NCI-H1930 (cell line): ENCODE data around the gene CLDN16.

Experiments used
- DNase-seq, 2 experiments: peaks; one replicate each; lab custom pipeline; 2025; lab: John Stamatoyannopoulos, UW

CLDN16 gene

DNA sequence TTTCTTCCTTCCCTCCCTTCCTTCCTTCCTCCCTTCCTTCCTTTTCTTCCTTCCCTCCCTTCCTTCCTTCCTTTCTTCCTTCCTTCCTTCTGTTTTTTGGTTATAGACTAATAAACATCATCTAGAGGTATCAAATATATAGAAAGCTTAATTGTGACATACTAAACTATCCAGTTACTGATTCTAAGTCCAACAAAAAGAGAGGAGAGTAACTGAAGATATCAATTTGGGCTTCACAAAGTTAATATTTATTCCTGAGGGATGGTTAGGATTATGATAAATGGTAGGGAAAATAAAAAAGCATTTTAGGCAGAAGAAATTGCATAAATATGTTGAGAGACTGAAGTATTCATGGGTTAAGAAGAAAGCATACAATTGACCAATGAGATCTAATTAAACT is 7.8 kb upstream of the CLDN16 start:
- no peak for DNase-seq

DNA sequence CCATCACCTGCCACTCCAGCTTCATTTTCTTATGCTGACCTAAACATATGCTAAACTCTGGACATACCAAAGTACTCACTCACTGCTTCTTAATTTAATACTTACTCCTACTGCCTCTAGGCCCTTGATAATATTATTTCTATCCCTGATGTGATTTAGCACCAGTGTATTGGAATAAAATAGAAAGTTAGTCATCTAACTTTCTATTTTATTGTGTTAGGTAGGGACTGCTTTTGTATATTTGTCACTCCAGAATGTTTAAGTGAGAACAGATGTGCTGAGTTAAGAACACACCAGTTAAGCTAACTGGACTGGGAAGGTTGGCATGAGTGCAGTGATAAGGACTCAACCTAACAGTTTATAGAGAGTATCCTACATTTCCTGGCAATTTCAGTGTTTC is 6.5 kb upstream of the CLDN16 start:
- no peak for DNase-seq

DNA sequence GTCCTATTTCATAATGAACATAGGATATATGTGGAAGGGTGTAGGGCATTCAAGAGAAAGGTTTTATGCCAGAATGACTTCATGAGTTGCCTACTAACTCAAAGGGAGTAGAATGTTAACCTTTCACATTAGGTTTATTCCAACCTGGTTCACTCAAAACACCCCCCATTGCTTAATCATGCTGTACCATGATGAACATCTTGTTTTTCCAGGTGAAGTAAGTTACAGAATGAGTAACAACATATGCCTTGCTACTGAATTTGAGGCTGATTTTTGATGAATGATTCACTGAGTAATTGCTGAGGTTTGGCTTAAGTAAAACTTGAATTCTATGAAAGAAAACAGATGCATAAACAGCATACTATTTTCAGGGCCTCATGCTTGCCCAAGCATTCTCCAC is 5.9 kb upstream of the CLDN16 start:
- DNase-seq = no peak

DNA sequence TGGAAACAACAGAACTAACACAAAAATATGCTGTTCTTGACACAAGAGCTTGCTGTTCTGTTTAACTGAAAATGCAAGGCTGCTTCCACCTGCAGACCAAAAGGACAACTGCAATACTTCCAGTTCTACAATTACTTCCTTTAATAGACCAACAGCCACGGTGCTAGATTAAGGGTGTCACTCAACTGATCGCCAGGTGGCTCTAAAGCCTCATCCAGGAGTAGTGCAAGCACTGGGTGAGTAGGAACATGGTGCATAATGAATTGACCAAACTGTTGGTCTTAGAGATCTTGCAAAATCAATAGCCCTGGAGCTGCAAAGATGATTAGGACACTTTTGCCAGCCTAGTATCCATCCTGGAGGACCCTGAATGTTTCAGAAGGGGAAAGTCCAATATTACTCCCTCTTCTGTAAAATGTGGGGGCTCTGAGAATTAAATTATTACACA is 3.6 kb upstream of the CLDN16 start:
- DNase-seq = no peak

DNA sequence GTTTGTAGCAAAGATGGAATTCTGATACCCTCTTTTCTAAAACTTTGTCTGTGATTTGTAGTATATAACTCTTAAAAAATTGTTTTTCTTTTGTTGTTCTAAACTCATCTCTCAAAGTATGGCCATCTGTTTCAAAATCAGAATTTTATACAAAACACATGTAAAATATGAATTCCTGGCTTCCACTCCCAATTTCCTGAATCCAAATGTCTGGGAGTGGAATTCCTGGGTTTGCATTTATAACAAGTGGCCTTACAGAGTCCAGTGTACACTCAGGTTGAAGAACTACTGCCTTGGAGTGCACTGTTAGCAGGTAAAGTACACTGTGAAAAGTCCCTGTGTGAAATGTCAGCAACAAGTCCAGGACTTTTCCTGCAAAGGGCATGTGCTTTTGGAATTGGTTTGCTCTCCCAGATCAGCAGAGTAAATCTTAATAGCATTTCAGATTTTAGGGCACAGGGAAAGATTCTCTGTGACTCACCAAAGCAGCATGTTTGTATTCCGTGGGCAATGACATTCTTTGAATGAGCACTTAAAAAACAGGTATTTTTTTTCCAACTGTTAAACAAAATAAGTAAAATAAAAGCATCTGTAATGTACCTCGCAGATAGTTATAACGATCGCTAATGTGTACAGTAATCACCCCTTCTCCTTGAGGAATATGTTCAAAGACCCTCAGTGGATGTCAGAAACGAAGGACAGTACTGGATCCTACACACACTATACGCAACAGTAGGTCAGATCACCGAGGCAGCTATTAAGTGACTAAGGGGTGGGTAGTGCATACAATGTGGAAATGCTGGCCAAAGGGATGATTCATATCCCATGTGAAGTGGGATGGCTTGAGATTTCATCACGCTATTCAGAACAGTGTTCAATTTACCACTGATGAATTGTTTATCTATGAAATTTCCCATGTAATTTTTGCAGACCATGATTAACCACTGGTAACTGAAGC is 2.0 kb upstream of the CLDN16 start:
- peak in 1 of 2 experiments; percentile 46 for DNase-seq

DNA sequence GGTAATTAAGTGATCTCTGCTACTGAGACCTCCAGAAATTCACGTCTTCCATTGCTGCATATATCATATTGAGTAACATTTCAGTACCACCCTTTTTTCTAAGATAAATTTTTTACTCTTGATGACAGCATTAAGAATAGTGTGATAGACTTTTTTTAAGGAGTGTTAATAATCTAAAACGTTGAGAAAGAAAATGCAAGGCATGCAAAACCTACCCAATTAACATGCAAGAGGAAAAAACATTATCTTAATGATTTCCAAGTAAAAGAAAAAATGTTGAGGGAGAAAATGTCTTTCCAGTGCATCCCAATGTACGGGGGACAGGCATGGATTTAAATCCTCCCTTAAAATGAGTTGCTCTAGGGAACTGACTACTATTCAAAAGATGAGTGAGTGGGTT is 740 bp downstream of the CLDN16 start:
- no peak for DNase-seq

DNA sequence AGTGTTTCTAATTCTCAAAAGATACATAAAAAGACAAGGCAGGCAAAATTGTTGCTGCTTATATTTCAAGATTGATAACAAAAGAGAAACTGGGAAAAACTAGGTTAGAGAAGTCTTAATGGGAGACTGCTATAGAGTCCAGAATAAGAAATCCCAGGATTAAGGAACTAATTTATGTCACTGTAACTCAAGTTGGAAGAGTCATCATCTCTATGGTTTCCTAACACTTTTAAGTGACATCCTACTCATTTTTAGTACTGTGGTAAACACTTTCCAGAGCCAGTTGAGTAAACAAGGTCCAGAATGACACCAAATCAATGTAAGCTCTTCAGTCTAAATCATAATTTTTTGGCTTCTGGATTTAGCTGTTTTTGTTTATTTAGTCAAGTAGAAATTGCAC is 8.0 kb downstream of the CLDN16 start:
- no peak for DNase-seq

DNA sequence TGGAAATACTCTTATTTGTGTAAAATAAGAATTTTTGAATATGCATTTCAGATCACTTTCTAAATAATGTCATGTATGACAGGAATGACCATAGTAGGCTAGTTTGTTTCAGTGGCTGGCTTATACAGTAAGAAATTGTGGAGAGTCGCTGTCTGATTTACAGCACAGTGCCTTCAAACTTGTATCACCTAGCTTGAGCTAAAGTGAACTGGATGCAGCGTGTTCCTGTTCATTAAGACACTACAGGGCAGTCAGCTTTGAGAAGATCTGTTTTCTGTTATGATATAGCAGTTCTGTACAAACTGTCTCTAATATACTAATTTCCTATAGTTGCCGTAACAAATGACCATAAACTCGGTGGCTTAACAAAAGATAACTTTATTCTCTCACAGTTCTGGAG is 9.9 kb downstream of the CLDN16 start:
- DNase-seq = no peak

DNA sequence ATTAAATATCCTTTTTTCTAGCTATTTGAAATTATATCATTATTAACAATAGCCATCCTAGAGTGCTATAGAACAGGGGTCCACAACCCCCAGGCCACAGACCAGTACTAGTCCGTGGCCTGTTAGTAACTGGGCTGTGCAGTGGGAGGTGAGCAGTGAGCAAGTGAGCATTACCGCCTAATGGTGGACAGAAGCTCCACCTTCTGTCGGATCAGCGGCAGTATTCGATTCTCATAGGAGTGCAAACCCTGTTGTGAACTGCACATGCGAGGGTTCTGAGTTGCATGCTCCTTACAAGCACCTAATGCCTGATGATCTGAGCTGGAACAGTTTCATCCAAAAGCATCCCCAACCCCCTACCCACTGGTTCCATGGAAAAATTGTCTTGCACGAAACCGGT is 11.7 kb downstream of the CLDN16 start:
- no peak for DNase-seq

DNA sequence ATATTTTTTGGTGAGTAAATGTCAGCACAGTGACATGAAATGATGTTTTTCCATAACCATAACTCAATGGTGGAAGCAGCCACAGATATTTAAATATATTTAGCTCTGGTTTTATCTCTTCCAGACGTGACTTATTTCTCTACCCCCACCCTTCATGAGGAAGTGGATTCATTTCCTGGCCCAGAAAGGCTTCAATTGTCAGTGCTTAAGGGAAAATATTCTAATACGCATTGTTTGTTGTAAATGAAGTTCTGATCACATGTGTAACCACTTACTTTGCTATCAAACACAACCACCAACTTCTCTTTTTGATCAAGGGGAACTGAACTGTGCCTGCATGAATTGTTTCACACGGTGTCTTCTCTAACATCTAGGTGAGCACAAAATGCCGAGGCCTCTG is 14.0 kb downstream of the CLDN16 start:
- DNase-seq = no peak

DNA sequence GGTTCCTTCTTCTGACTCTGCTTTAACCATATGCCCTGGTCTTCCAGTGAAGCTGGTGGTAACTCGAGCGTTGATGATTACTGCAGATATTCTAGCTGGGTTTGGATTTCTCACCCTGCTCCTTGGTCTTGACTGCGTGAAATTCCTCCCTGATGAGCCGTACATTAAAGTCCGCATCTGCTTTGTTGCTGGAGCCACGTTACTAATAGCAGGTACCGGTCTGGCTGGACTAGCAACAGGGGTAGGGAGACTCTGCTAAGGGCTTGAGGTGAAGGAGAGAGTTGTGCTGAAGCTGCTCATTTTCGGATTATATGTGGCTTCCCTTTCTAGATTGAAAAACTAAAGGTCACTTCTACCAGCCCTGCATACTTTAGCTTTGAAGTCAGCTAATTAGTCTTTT is 16.8 kb downstream of the CLDN16 start:
- DNase-seq = no peak

DNA sequence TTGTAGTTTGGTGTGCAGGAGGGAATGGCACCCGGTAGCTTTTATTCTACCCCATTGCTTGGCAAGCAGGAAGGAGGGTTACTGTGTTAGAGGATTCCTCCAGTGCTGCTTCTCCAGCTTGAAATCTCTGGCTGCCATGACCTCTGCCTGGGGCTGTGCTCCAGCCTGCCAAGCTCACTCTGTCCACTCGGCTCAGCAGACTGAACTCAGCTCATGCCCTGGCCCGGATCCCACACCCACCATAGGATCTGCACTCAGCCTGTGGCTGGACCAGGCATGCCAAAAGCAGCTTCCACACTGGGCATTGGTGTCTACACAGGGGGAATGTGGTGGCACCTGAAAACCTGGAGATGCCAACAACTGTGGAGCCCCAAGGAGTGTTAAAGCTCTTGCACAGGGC is 26.3 kb downstream of the CLDN16 start:
- no peak for DNase-seq

DNA sequence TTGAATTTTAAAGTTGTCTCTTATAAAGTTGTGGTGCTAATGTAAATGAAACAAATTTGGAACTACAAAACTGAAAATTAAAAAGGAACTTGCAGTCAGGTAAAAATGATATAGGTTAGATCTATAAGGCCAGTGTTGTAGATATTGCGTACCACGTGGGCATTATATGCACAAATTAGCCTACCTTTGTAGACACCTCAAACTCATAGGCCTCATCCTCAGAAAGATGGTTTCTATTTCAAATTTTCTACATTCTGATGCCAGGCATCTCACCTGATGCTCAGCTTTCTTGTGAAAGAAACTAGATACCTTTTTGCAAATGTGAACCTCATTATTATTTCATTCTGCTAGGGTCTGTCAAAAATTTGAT is 36.1 kb downstream of the CLDN16 start:
- DNase-seq = no peak

DNA sequence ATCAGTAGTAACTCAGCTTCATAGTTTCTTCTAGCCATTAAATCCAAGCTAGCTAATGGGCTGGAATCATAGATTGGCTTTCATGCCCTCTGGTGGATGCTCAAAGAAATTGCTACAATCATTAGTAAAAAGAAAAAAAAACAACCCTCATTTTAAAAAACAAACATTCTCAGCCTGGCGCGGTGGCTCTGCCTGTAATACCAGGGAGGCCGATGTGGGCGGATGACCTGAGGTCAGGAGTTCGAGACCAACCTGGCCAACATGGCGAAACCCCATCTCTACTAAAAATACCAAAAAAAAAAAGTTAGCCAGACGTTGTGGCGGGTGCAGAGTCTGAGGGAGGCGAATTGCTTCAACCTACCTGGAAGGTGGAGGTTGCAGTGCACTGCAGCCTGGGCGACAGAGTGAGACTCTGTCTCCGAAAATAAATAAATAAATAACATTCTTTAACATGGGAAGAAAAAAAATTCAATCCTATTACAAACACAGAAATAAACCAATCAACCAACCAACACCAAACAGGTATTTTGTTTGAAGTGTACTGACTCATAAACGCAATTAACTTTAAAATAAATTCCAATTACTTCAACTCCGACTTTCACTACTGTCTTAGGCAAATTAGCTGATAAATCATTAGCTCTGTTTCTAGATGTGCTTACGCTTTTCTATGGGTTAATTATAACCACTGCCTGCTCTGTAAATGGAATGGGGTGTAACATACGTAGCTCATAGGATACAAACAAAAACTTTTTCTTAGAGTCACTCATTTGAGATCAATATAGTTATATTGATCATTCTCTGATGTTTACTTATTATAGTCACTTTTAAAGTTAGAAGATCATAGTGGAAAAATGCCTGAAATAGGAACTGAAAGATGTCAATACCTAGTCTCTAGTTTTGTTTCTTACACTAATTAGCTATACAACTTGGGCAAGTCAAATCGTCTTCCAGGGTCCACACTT is 36.8 kb downstream of the CLDN16 start:
- DNase-seq = no peak

DNA sequence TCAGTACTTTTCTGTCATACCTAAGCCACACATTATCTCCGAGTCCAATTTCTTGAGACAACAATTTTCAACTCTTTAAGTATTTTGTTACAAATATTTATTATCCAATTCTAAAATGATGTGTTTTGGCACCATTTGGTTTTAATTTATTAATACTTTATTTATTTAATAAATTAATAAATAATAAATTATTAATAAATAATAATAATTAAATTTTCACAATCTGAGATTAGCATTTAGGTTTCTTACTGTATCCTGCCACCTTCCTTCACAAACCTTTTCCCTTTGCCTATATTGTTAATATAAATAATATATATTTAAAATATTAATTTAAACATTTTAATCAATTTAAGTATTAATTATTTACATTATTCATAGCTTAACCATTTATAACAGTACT is 37.9 kb downstream of the CLDN16 start:
- no peak for DNase-seq

DNA sequence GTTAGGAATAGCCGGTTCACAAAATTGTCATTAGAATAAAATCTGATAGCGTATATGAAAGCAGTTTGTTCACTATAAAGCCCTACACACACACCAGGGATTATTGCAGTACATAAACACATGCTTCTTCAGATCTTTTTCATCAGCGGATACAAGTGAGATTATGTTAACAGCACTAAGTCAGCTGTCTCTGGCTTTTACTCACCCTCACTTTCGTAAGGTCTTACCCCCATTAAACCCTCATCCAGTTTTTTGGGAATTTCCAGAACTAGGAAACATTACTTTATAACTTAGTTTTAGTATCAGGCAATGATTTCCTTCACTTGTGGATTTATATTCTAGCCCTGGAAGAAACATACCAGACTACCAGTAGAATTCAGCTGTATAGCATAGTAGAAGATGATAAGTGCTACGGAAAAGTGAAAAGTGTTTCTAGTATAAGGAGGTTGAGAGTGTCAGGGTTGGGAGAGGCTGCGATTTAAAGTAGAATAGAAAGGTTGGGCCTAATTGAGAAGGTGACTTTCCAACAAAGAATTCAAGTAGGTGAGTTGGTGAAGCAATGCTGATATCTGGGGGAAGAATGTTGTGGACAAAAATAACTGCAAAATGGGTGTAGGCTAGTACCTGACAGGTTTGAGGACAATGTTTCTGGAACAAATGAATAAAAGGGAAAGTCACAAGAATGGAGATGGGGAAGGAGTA is 39.0 kb downstream of the CLDN16 start:
- no peak for DNase-seq

DNA sequence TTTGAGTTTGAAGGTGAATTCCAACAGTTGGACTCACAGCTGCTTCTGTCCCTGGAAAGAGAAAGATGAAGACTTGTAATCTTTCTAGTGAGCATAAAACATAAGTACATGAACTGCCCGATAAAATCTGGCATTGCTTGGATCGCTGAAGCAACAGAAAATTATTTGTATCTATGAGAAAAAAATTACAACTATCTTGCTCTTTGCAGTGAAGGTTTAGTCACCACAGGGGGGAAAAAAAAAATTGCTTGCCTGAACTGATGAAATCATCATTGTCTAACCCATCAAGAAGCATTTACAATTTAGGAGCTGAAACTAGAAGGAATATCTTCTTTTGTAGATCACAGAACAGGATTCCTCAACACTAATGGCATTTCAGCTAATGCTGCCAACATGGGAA is 41.7 kb downstream of the CLDN16 start:
- no peak for DNase-seq

DNA sequence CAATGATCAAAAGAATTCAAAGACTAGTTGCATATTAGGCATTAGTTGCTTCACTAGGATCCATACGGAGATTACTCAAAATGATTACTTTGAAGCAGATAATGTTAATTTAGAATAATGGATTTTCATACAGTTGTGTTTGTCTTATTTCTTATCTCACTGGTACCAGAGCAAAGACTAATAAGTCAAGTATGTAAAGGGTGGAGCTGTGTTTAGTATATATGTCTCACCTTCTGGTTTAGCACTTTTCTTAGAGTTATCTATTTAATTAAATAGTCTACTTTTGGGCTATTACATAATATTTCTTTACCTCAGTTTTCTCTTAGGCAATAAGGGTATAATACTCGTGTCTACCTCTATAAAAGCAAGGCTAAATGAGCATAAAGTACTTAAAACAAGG is 42.9 kb downstream of the CLDN16 start:
- no peak for DNase-seq

DNA sequence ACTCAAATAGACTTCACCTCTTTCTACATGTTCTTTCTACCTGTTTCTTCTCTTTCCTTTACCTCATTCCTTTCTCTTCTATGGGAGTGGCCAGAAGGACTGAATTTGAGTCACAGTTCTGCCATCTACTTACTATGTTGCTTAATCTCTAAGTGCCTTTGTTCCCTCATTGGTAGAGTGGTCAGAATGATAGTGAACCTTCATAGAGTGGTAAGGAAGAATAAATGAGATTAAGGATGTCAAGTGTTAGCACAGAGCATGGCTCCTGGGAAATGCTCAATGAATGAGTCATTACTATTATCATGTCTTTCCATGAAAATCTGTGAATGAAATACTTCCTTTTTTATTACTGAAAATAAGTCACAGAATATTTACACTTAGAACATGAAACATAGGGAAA is 44.3 kb downstream of the CLDN16 start:
- DNase-seq = no peak

DNA sequence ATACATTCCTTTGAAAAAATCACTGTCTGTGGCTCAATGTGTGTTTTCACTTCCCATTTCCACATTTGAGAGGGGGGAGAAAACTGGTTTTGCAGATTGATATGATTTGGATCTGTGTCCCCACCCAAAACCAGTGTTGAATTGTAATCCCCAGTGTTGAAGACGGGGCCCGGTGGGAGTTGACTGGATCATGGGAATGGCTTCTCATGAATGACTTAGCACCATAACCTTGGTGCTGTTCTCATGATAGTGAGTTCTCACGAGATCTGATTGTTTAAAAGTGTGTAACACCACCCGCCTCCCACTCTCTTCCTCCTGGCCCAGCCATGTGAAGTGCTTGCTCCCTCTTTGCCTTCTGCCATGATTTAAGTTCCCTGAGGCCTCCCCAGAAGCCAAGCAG is 45.7 kb downstream of the CLDN16 start:
- no peak for DNase-seq

DNA sequence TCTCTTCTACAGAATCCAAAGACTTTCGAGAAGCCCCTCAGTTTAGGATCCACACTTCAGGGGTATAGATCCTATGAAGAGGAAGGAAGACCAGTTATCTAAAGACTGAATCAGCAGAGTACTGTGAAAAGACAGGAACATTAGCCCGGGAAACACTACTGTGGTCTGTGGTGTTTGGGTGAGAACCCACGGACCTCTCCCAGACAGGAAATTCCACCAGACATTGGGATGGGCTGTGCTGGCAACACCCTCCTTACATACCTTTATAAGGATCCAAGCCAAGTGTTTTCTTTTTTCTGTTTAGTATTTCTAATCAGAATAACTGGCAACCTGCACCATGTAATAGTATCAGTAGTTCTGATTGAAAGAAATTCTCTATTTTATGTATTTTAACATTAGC is 47.7 kb downstream of the CLDN16 start:
- DNase-seq = no peak

DNA sequence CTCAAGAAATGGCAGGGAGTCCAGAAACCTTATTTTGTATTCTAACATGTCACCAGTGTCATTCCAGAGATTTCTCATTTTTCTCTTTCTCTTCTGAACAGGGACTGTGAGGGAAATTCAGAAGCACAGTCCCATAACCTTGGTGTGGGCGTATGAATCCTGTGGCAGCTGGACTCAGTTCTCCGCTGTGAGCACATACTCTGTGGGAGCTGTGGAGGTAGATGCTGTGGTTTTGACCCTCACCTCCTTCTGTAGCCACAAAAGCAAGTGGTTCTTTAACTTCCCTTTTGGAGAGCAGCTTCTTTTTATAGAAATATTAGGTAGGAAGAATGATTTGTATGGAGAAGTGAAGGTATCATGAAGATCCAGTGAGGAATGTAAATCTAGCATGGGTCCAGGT is 48.4 kb downstream of the CLDN16 start:
- DNase-seq = no peak
